NT2/D1 (cell line): ENCODE results near the gene PRPF40A.

Experiments used
- DNase-seq: peaks from one replicate; pipeline ENCODE4 v3.0.0-alpha.2; 2011; ENCODE audit warnings: low read depth, low spot score
- H3K27me3 ChIP-seq: 2 replicates; pipeline ENCODE4 v1.6.0; 2011; ENCODE audit warnings: mild to moderate bottlenecking; ENCODE audit not compliant: insufficient read length, insufficient read depth
- H3K36me3 ChIP-seq: 2 replicates; pipeline ENCODE4 v1.6.1; 2011; ENCODE audit warnings: mild to moderate bottlenecking, low read length, mixed read lengths; ENCODE audit not compliant: insufficient read depth, insufficient read length
- H3K4me1 ChIP-seq: 2 replicates; pipeline ENCODE4 v1.5.1; 2011; ENCODE audit not compliant: insufficient read depth, insufficient read length
- H3K4me3 ChIP-seq: 2 replicates; pipeline ENCODE4 v1.5.1; 2011; ENCODE audit warnings: low read depth; ENCODE audit not compliant: insufficient read length
- H3K9ac ChIP-seq: 2 replicates; pipeline ENCODE4 v1.6.0; 2011; ENCODE audit warnings: low read depth; ENCODE audit not compliant: insufficient read length
- H3K9me3 ChIP-seq: 2 replicates; pipeline ENCODE4 v1.5.1; 2011; ENCODE audit warnings: mild to moderate bottlenecking, low read length; ENCODE audit not compliant: insufficient read depth
- SUZ12 ChIP-seq: IDR thresholded peaks from 2 replicates; pipeline ENCODE4 v1.6.1; 2011; ENCODE audit not compliant: insufficient read length, insufficient read depth; ENCODE audit errors: extremely low read depth
- YY1 ChIP-seq: IDR thresholded peaks from 2 replicates; pipeline ENCODE4 v1.6.1; 2011; ENCODE audit not compliant: insufficient read length, insufficient read depth
- ZNF274 ChIP-seq: IDR thresholded peaks from 2 replicates; pipeline ENCODE4 v1.6.1; 2011; ENCODE audit warnings: mild to moderate bottlenecking, low read depth, low read length

PRPF40A gene

GRCh38 chr2:152607793-152608300, 109.4 kb downstream of the PRPF40A start:
- Histone ChIP-seq H3K27me3 (no peaks in the 10 kb centered on the region), H3K4me1 (no peaks in the 10 kb centered on the region), H3K4me3 (no peak overlapping the region), H3K9ac (no peak overlapping the region), H3K36me3 (peaks cover 9% of the 10 kb centered on the region), H3K9me3 (no peaks in the 10 kb centered on the region)
- TF ChIP-seq SUZ12, result no peak
- no peak for TF ChIP-seq YY1
- no peak for TF ChIP-seq ZNF274
- no peak for DNase-seq

DNA sequence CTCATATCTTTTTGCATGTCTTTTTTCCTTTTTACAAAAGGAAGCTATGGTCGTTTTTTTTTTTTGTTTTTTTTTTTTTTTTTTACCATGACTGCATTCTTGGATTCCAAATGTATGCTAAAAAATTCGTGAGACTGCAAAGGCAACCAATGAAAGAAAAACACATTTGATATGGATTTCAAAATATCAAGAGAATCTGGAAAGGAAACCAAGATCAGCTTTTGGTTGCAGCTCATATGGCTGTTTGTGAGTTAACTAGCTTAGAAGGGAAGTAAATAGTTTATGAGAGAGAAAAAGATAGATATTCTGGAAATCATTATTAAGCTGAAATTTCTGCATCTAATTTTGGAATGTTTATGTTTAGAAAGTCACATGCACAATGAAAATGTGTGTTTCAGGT, 110.3 kb downstream of the PRPF40A start:
- no peaks in the 10 kb centered on the region for H3K4me1 ChIP-seq
- H3K9me3 ChIP-seq, result no peaks in the 10 kb centered on the region
- H3K4me3 ChIP-seq, result no peak overlapping the region
- no peak for DNase-seq
- peaks cover 7% of the 10 kb centered on the region for H3K36me3 ChIP-seq
- no peaks in the 10 kb centered on the region for H3K27me3 ChIP-seq
- H3K9ac ChIP-seq, result no peak overlapping the region
- TF ChIP-seq ZNF274 (no peak), YY1 (no peak), SUZ12 (no peak)

- peaks cover 7% of the 10 kb centered on the region for H3K36me3 ChIP-seq
- TF ChIP-seq SUZ12, result no peak
- no peak for TF ChIP-seq YY1
- no peak for TF ChIP-seq ZNF274
- no peak overlapping the region for H3K9ac ChIP-seq
- H3K4me3 ChIP-seq, result no peak overlapping the region
- H3K4me1 ChIP-seq, result no peaks in the 10 kb centered on the region
- DNase-seq, result no peak
- no peaks in the 10 kb centered on the region for H3K9me3 ChIP-seq
- H3K27me3 ChIP-seq, result no peaks in the 10 kb centered on the region
Measured at GRCh38 chr2:152606081-152606480, 111.2 kb downstream of the PRPF40A start.

DNA sequence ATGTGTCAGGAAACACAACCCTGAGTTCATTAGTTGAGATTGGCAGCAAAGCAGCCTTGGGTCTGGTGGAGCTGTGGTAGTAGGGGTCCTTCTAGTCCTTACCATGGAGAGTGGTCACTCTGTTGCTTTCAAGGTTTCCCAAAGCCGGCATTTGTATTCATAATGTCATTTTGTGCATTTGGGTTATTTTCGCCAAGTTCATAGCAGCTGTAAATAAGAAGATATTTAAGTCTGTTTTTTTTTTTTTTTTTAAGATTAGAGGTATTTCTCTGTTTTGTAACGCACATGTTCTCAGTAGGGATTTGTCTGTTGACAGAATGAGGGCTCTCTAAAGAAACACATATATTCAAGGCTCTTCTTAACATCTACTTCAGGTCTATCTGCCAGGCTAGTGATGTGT, 114.1 kb downstream of the PRPF40A start:
- TF ChIP-seq ZNF274 (no peak), SUZ12 (no peak), YY1 (no peak)
- no peak overlapping the region for H3K9ac ChIP-seq
- no peak for DNase-seq
- H3K36me3 ChIP-seq, result peaks cover 7% of the 10 kb centered on the region
- H3K27me3 ChIP-seq, result no peaks in the 10 kb centered on the region
- no peaks in the 10 kb centered on the region for H3K4me1 ChIP-seq
- no peaks in the 10 kb centered on the region for H3K9me3 ChIP-seq
- H3K4me3 ChIP-seq, result no peak overlapping the region

DNA sequence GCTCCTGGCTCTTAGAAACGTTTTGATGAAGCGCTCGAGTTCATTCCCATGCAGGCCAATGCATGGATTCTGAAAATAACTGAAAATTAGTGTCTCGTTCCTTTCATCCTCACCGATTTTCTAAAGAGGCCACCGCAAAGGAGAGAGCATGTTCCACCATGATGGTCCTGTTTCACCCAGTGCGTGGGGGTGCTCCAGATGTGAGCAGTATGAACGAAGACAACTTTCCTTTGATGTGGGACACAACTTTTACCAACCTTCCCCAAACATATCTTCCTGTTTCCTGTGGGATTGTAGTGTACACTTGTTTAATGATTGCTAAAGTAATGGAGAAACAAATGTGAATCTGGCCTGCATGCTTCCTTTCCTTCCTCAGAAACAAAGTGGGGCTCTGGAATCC, 114.5 kb downstream of the PRPF40A start:
- TF ChIP-seq SUZ12 (no peak), ZNF274 (no peak), YY1 (no peak)
- no peak for DNase-seq
- H3K27me3 ChIP-seq, result no peaks in the 10 kb centered on the region
- H3K36me3 ChIP-seq, result peaks cover 3% of the 10 kb centered on the region
- no peak overlapping the region for H3K4me3 ChIP-seq
- H3K9ac ChIP-seq, result no peak overlapping the region
- H3K4me1 ChIP-seq, result no peaks in the 10 kb centered on the region
- H3K9me3 ChIP-seq, result no peaks in the 10 kb centered on the region
